IMR-90 (cell line): Measurements from ENCODE around the gene XRCC3. TPM values are rescaled to one million over a fixed set of nuclear protein-coding genes. Genes with fewer than 3 reads are reported as not detected.

Experiments used
- ATAC-seq: fragments of 200-7000 bp; cut with Tn5 transposase; 2 replicates; pipeline ENCODE4 v1.9.1; 2020; ENCODE audit warnings: low read depth, mild to moderate bottlenecking, moderate library complexity
- BruUV-seq: library from RNA; stranded (reverse); fragments of 400-500 nt; replicated peaks from 2 replicates; lab custom pipeline; 2021; lab: Mats Ljungman, UMichigan
- CTCF ChIA-PET: fragments of 300-600 bp; formaldehyde crosslinking; extraction: SDS; loops from one replicate; lab custom pipeline; 2021; ENCODE audit warnings: antibody characterized with exemption; lab: Yijun Ruan, JAX
- POLR2A ChIA-PET: fragments of 300-600 bp; sonication (Branson Sonifier 250); formaldehyde crosslinking; loops from one replicate; lab custom pipeline; 2022; ENCODE audit warnings: antibody characterized with exemption; ENCODE audit not compliant: unreplicated experiment; lab: Charles Lee
- DNase-seq: peaks from one replicate; pipeline ENCODE4 v3.0.0; 2013
- H2AFZ ChIP-seq: replicated peaks from 2 replicates; pipeline ENCODE3; 2013; ENCODE audit warnings: low read length, mild to moderate bottlenecking; ENCODE audit not compliant: poor library complexity
- H2AK5ac ChIP-seq: 2 replicates; pipeline ENCODE4 v1.6.1; 2013; ENCODE audit warnings: low read depth, low read length, inconsistent platforms
- H2AK9ac ChIP-seq: replicated peaks from 2 replicates; pipeline ENCODE3; 2013; ENCODE audit warnings: mild to moderate bottlenecking, low read depth, low read length, moderate library complexity; ENCODE audit not compliant: poor library complexity
- H2BK120ac ChIP-seq: 2 replicates; pipeline ENCODE4 v1.6.1; 2013; ENCODE audit warnings: low read depth, low read length, inconsistent platforms
- H2BK15ac ChIP-seq: 3 replicates; pipeline ENCODE4 v1.6.1; 2013; ENCODE audit warnings: low read depth, low read length, inconsistent platforms
- H2BK20ac ChIP-seq: 2 replicates; pipeline ENCODE4 v1.6.1; 2013; ENCODE audit warnings: low read depth, mild to moderate bottlenecking, inconsistent platforms, low read length, moderate library complexity
- H2BK5ac ChIP-seq: 2 replicates; pipeline ENCODE4 v1.6.1; 2013; ENCODE audit warnings: mild to moderate bottlenecking, low read depth, low read length, inconsistent platforms; ENCODE audit not compliant: poor library complexity, severe bottlenecking
- H3K14ac ChIP-seq: replicated peaks from 2 replicates; pipeline ENCODE4 v1.6.1; 2013; ENCODE audit warnings: low read depth, low read length, inconsistent platforms
- H3K18ac ChIP-seq: 2 replicates; pipeline ENCODE4 v1.6.1; 2013; ENCODE audit warnings: low read depth, low read length, control low read depth
- H3K23ac ChIP-seq: 2 replicates; pipeline ENCODE4 v1.6.1; 2013; ENCODE audit warnings: low read depth, low read length, inconsistent platforms
- H3K27ac ChIP-seq: 2 replicates; pipeline ENCODE4 v1.5.1; 2013; ENCODE audit warnings: mild to moderate bottlenecking, control low read depth, low read length; ENCODE audit not compliant: insufficient read depth
- H3K27me3 ChIP-seq: 2 replicates; pipeline ENCODE4 v1.6.1; 2013; ENCODE audit warnings: low read length; ENCODE audit not compliant: control insufficient read depth, insufficient read depth
- H3K36me3 ChIP-seq: 2 replicates; pipeline ENCODE4 v1.6.1; 2013; ENCODE audit warnings: low read length, mixed read lengths; ENCODE audit not compliant: control insufficient read depth, insufficient read depth
- H3K4ac ChIP-seq: 2 replicates; pipeline ENCODE4 v1.6.1; 2013; ENCODE audit warnings: low read depth, low read length, inconsistent platforms
- H3K4me1 ChIP-seq: 2 replicates; pipeline ENCODE4 v1.6.1; 2013; ENCODE audit warnings: low read length, mixed read lengths; ENCODE audit not compliant: control insufficient read depth, insufficient read depth
- H3K4me2 ChIP-seq: 2 replicates; pipeline ENCODE4 v1.6.1; 2013; ENCODE audit warnings: low read depth, mild to moderate bottlenecking, control low read depth, low read length, moderate library complexity
- H3K4me3 ChIP-seq: 2 replicates; pipeline ENCODE4 v1.5.1; 2013; ENCODE audit warnings: low read depth, mild to moderate bottlenecking, control low read depth, low read length, moderate library complexity; ENCODE audit not compliant: insufficient read depth
- H3K56ac ChIP-seq: 2 replicates; pipeline ENCODE4 v1.6.1; 2013; ENCODE audit warnings: low read length, inconsistent platforms; ENCODE audit not compliant: insufficient read depth; ENCODE audit errors: extremely low read depth
- H3K79me1 ChIP-seq, 2 experiments: 2 replicates each; pipeline ENCODE4 v1.6.1; 2013; ENCODE audit warnings: low read length in 2 of 2, inconsistent platforms in 1 of 2, low read depth in 1 of 2
- H3K9ac ChIP-seq: 2 replicates; pipeline ENCODE4 v1.6.1; 2013; ENCODE audit warnings: low read depth, low read length, control low read depth
- H3K9me1 ChIP-seq: 2 replicates; pipeline ENCODE4 v1.6.1; 2013; ENCODE audit warnings: low read length, inconsistent platforms; ENCODE audit not compliant: insufficient read depth
- H3K9me3 ChIP-seq: 2 replicates; pipeline ENCODE4 v1.6.1; 2013; ENCODE audit warnings: low read length; ENCODE audit not compliant: control insufficient read depth, insufficient read depth
- H4K20me1 ChIP-seq: 2 replicates; pipeline ENCODE4 v1.6.1; 2013; ENCODE audit warnings: low read length, inconsistent platforms; ENCODE audit not compliant: insufficient read depth
- H4K5ac ChIP-seq: 2 replicates; pipeline ENCODE4 v1.6.1; 2013; ENCODE audit warnings: mild to moderate bottlenecking, low read depth, low read length, control low read depth
- H4K8ac ChIP-seq, 2 experiments: 2 replicates each; pipeline ENCODE4 v1.6.1; 2013; ENCODE audit warnings: low read depth in 2 of 2, low read length in 2 of 2, control low read depth in 1 of 2, inconsistent platforms in 1 of 2
- H4K91ac ChIP-seq: 2 replicates; pipeline ENCODE4 v1.6.1; 2013; ENCODE audit warnings: low read depth, low read length, inconsistent platforms; ENCODE audit not compliant: insufficient read depth
- MAFK ChIP-seq: IDR thresholded peaks from 2 replicates; pipeline ENCODE4 v1.6.1; 2012; ENCODE audit warnings: low read depth, low read length, improper control_type of control experiment
- WGBS, 2 experiments: methylation state at CpG; one replicate each; pipeline versions ENCODE4 v1.1.5 to v1.1.7; 2013; ENCODE audit warnings: missing lambda C conversion rate in 2 of 2; ENCODE audit not compliant: insufficient read length in 1 of 2; ENCODE audit errors: extremely low coverage in 2 of 2; 5-methylcytosine and 5-hydroxymethylcytosine counted together
- dilution Hi-C: fragments of 300-500 bp; cut with HindIII; formaldehyde crosslinking; loops from one replicate; pipeline ENCODE4 v1.14.3; 2018; ENCODE audit warnings: low sequenced_read_pairs; ENCODE audit not compliant: unreplicated experiment
- in situ Hi-C: fragments of 300-500 bp; cut with MboI; formaldehyde crosslinking; loops from 3 replicates; pipeline ENCODE4 v1.14.3; 2019; ENCODE audit warnings: low sequenced_read_pairs, inconsistent platforms, mixed read lengths
- intact Hi-C: fragments of 100-400 bp; cut with micrococcal nuclease; formaldehyde crosslinking; loops from 2 replicates; pipeline ENCODE4 v1.10.0; 2022
- polyA plus RNA-seq, 3 experiments: library from polyadenylated mRNA; depleted of rRNA; stranded (reverse); fragments of >200 nt; gene quantifications; 2 replicates each; pipeline ENCODE4 v1.2.3, GENCODE V29; 2012; ENCODE audit warnings: low replicate concordance in 1 of 3
- total RNA-seq: library from RNA; depleted of rRNA; stranded (reverse); fragments of >200 nt; gene quantifications from 2 replicates; pipeline ENCODE4 v1.2.3, GENCODE V29; 2012

The XRCC3 gene
- total and polyA plus RNA-seq, 2 of the 4 experiments (the other 2 are of a cell fraction): 8.1 to 9.5 TPM

GRCh38 chr14:103738701-103739451, 23.6 kb upstream of the XRCC3 start:
- Histone ChIP-seq H3K27ac (no peak overlapping the region), H4K20me1 (no peaks in the 10 kb centered on the region), H4K91ac (no peak overlapping the region), H2BK20ac (no peak overlapping the region), H4K5ac (no peak overlapping the region), H3K4me3 (no peak overlapping the region), H2AK9ac (no peak overlapping the region), H2BK15ac (no peak overlapping the region), H2BK120ac (no peak overlapping the region), H3K9me3 (no peaks in the 10 kb centered on the region), H3K23ac (no peak overlapping the region), H3K4me1 (peaks cover 2% of the 10 kb centered on the region; the same call in 1 of the 2 replicates), H3K14ac (no peak overlapping the region), H3K27me3 (no peaks in the 10 kb centered on the region), H3K79me1 (0 out of 4 replicates have a peak, but pooled peaks cover 0 to 2% of the 10 kb centered on the region in 2 experiments), H3K18ac (no peak overlapping the region), H3K4ac (no peak overlapping the region), H2AFZ (no peak overlapping the region), H4K8ac (no peak overlapping the region), H3K36me3 (peaks cover 8% of the 10 kb centered on the region), H3K9me1 (peaks cover 7% of the 10 kb centered on the region; the same call in 1 of the 2 replicates), H2AK5ac (no peak overlapping the region), H3K9ac (no peak overlapping the region), H3K56ac (no peak overlapping the region), H3K4me2 (no peak overlapping the region), H2BK5ac (no peak overlapping the region)
- DNase-seq (no peak), ATAC-seq (no peak)
- no TSS peak for BruUV-seq
- intact Hi-C loops: no loop called here
- dilution Hi-C loops: no loop called here
- ChIA-PET POLR2A (no interaction called here), CTCF (no interaction called here)
- no peak for TF ChIP-seq MAFK
- in situ Hi-C loops: no loop called here
- WGBS, 2 experiments: 100% methylated on average over 1 of the region's 34 CpGs; no CpG with 5 or more reads in 1 of the 2 experiments
